BLaER1 treated with 17β-estradiol and CSF1 and Interleukin-3, amounts not matched to agents 10 nM and 100 nM (cell line): ENCODE results near the gene ADAMTS18.
A peak's percentile ranks its signal among the peaks of the same experiment; 100 is the strongest.

ENCODE experiments used
- H3K27ac ChIP-seq, 11 experiments: shearing (Covaris generic); formaldehyde crosslinking; 2 replicates each; pipeline ENCODE4 v1.8.1; 2022
- H3K27me3 ChIP-seq, 11 experiments: shearing (Covaris generic); formaldehyde crosslinking; 2 replicates each; pipeline ENCODE4 v1.8.1; 2022
- H3K36me3 ChIP-seq, 11 experiments: shearing (Covaris generic); formaldehyde crosslinking; 2 replicates each; pipeline ENCODE4 v1.8.1; 2022
- H3K4me1 ChIP-seq, 10 experiments: shearing (Covaris generic); formaldehyde crosslinking; 2 replicates each; pipeline ENCODE4 v1.8.1; 2022
- H3K4me2 ChIP-seq, 11 experiments: shearing (Covaris generic); formaldehyde crosslinking; 2 replicates each; pipeline ENCODE4 v1.8.1; 2022
- H3K4me3 ChIP-seq, 10 experiments: shearing (Covaris generic); formaldehyde crosslinking; 2 replicates each; pipeline ENCODE4 v1.8.1; 2022
- H3K9ac ChIP-seq, 11 experiments: shearing (Covaris generic); formaldehyde crosslinking; 2 replicates each; pipeline ENCODE4 v1.8.1; 2022
- H3K9me3 ChIP-seq, 11 experiments: shearing (Covaris generic); formaldehyde crosslinking; replicated peaks in 1 of 11; 2 replicates each; pipeline ENCODE4 v1.8.1; 2022
- H4K20me1 ChIP-seq, 11 experiments: shearing (Covaris generic); formaldehyde crosslinking; 2 replicates each; pipeline ENCODE4 v1.8.1; 2022
- Cebpa-rat ChIP-seq, 11 experiments: shearing (Covaris generic); IDR thresholded peaks; 2 replicates each; pipeline ENCODE4 v1.8.1; 2022

Gene ADAMTS18

DNA sequence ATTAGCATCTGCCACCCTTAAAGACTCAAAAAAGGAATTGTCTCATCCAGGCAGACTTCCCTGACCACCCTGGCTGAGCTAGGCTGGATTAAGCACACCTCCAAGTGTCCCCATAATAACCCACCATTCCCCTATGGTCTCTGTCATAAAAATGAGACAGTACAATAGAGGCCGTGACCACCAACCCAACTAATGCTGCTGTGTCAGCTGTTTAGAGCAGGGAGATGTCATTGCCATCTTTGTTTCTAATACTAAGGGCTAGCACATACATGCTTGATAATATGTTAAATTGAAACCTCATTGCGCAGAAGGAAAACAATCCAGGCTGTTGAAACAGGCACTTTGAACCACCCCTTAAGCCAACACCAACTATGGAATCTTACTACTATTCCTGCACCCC, 7.2 kb upstream of the ADAMTS18 start:
- Histone ChIP-seq H3K27ac (no peak overlapping the region), H3K9me3 (no peaks in the 10 kb centered on the region)

DNA sequence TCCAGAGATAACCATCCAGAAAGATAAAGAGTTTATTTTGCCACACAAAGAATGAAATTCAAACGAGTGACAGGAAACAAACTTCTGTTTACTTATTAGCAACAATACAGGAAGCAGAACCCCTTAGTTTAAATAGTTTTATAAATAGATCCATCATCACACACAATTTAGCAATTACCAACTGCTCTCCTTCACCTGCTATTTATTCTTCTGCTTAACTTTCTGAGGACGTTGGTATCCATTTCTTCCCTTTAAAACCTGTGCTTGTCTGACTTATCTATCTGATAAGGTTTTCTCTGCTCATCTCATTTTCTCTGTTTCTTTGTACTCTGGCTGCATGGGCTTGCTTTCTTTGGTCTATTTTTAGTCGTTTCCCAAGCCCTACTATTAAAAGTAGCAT, 4.3 kb upstream of the ADAMTS18 start:
- Histone ChIP-seq H3K4me3 (no peak overlapping the region), H3K27ac (no peak overlapping the region), H3K36me3 (no peaks in the 10 kb centered on the region), H3K4me1 (peaks cover 0 to 12% (median 9%) of the 10 kb centered on the region in 10 experiments; a peak in 7 of 20 replicates), H3K9me3 (peaks cover 0 to 9% (median 7%) of the 10 kb centered on the region in 11 experiments; a peak in 17 of 22 replicates), H4K20me1 (no peaks in the 10 kb centered on the region), H3K4me2 (peak overlapping the region in 7 of 11 experiments; percentile 7 to 31 (median 28); a peak in 10 of 22 replicates), H3K27me3 (no peaks in the 10 kb centered on the region), H3K9ac (no peak overlapping the region)
- TF ChIP-seq Cebpa-rat (IDR thresholded peaks at IDR 0.05): no peak

More for the DNA sequence above, 7.2 kb upstream of the ADAMTS18 start:
- Histone ChIP-seq H3K36me3 (no peaks in the 10 kb centered on the region), H3K9ac (no peak overlapping the region), H3K4me2 (no peak overlapping the region), H3K4me1 (peaks cover 0 to 12% (median 9%) of the 10 kb centered on the region in 10 experiments; a peak in 7 of 20 replicates), H4K20me1 (no peaks in the 10 kb centered on the region), H3K4me3 (no peak overlapping the region), H3K27me3 (no peaks in the 10 kb centered on the region)
- TF ChIP-seq Cebpa-rat (IDR thresholded peaks at IDR 0.05): no peak

DNA sequence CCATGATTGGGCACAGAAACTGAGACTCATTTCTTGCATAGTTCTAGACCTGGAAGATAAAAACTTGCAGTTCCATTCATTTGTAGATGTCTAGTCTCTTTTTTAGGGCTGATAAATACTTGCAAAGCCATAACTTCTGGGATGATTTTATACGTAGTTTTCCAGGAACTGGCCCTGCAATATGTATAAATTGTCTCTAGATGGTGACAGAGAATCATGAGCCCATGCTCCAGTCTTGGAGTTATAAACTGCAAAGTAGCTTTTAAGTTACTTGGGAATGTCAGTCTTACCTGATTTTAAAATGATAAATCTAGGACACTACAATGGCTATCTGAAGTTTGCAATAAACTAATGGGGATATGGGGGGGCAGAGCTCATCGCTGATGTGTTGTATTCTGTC, 3.0 kb upstream of the ADAMTS18 start:
- no peak overlapping the region for H3K27ac ChIP-seq
- peaks cover 0 to 11% (median 8%) of the 10 kb centered on the region in 11 experiments; a peak in 17 of 22 replicates for H3K9me3 ChIP-seq
- peaks cover 0 to 12% (median 9%) of the 10 kb centered on the region in 10 experiments; a peak in 7 of 20 replicates for H3K4me1 ChIP-seq
- no peak overlapping the region for H3K4me3 ChIP-seq
- no peak for TF ChIP-seq Cebpa-rat (IDR thresholded peaks at IDR 0.05)
- H3K27me3 ChIP-seq: no peaks in the 10 kb centered on the region
- H4K20me1 ChIP-seq: no peaks in the 10 kb centered on the region
- no peaks in the 10 kb centered on the region for H3K36me3 ChIP-seq
- no peak overlapping the region for H3K9ac ChIP-seq
- H3K4me2 ChIP-seq: no peak overlapping the region

DNA sequence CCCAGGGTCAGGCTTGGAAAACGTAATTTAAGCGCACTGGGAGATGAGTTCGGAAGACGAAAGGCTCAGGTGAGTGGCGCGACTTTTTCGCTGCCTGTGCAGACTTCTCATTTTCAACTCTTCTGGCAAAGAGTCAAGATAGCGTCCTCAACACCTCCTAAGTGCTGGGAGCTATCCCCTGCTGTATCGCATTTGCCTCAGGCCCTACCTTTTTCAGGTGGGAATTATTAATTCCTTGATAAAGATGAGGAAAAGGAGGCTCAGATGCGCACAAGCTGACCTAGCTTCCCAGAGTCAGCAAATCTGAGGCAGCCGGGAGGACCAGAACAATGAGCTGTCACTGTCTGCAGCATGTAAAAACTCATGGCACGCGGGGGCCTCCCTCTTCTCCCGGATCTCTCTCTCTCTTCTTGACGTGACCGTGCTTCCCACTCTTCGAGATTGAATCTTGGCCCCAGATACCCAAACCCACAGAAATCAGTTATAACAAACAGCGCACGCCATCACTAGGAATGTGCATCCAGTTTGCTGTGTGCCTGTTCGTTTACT, 512 bp upstream of the ADAMTS18 start:
- no peak overlapping the region for H3K4me3 ChIP-seq
- peaks cover 0 to 11% (median 8%) of the 10 kb centered on the region in 11 experiments; a peak in 17 of 22 replicates for H3K9me3 ChIP-seq
- no peak overlapping the region for H3K9ac ChIP-seq

DNA sequence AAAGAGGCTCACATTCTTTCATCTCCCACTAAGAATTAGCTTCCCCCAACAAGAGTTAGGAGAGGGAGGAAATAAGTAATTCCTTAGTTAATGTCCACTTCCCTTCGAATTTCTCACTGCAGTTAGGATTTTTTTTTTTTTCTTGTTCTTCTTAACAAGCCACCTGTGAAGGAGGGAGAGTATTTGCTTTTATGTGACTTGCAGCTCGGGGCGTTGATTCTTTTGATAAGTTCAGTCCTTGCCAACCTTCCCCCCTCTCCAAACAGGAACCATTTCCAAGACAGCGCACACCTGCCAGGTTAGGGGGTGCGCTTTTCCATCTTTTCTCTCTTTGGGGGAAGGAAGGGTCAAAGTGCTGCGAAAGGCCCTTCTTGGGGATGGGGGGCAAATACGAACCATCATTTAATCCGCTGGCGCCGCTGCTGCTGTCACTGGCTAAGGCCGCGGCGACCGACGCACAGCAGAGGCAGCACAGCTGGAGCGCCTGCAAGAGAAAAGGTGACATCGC, 758 bp downstream of the ADAMTS18 start:
- Histone ChIP-seq H3K36me3 (no peaks in the 10 kb centered on the region), H4K20me1 (no peaks in the 10 kb centered on the region), H3K4me2 (no peak overlapping the region), H3K27me3 (no peaks in the 10 kb centered on the region), H3K27ac (no peak overlapping the region), H3K9ac (no peak overlapping the region), H3K9me3 (peaks cover 0 to 11% (median 8%) of the 10 kb centered on the region in 11 experiments; a peak in 17 of 22 replicates), H3K4me3 (no peak overlapping the region), H3K4me1 (peaks cover 0 to 7% (median 5%) of the 10 kb centered on the region in 10 experiments; a peak in 7 of 20 replicates)
- no peak for TF ChIP-seq Cebpa-rat (IDR thresholded peaks at IDR 0.05)

More for the DNA sequence above, 512 bp upstream of the ADAMTS18 start:
- no peaks in the 10 kb centered on the region for H3K27me3 ChIP-seq
- no peak overlapping the region for H3K4me2 ChIP-seq
- no peak overlapping the region for H3K27ac ChIP-seq
- peaks cover 0 to 12% (median 9%) of the 10 kb centered on the region in 10 experiments; a peak in 7 of 20 replicates for H3K4me1 ChIP-seq
- H4K20me1 ChIP-seq: no peaks in the 10 kb centered on the region
- H3K36me3 ChIP-seq: no peaks in the 10 kb centered on the region
- TF ChIP-seq Cebpa-rat (IDR thresholded peaks at IDR 0.05): no peak

DNA sequence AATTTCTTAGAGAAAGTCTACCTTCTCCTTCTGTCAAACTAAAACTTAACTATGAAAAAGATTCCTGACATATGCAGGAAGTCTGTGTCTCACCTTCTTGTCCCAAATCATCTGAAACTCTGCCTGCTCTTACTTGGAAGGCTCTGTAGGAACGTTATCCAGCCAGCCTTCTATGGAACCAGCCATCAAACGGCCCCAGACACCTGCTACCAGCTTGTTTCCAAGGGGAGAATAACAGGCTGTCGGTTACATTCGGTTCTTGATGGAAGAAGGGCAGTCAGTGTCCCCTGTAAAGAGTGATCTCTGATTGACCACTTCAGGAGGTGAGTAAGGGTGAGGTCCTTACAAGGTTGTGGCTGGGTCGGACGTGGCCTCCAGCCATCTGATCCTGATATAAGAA, 1.7 kb downstream of the ADAMTS18 start:
- no peaks in the 10 kb centered on the region for H3K27me3 ChIP-seq
- TF ChIP-seq Cebpa-rat (IDR thresholded peaks at IDR 0.05): no peak
- no peaks in the 10 kb centered on the region for H3K36me3 ChIP-seq
- no peak overlapping the region for H3K9ac ChIP-seq
- no peak overlapping the region for H3K4me3 ChIP-seq
- no peak overlapping the region for H3K27ac ChIP-seq
- H3K4me2 ChIP-seq: no peak overlapping the region
- no peaks in the 10 kb centered on the region for H4K20me1 ChIP-seq
- peaks cover 6 to 16% (median 8%) of the 10 kb centered on the region in 11 experiments; a peak in 18 of 22 replicates for H3K9me3 ChIP-seq
- no peaks in the 10 kb centered on the region for H3K4me1 ChIP-seq

GRCh38 chr16:77432264-77432663, 2.6 kb downstream of the ADAMTS18 start:
- Histone ChIP-seq H3K27me3 (no peaks in the 10 kb centered on the region), H3K4me1 (no peaks in the 10 kb centered on the region), H3K27ac (no peak overlapping the region), H3K36me3 (no peaks in the 10 kb centered on the region), H4K20me1 (no peaks in the 10 kb centered on the region), H3K9ac (no peak overlapping the region), H3K4me2 (no peak overlapping the region), H3K9me3 (peaks cover 6 to 20% (median 8%) of the 10 kb centered on the region in 11 experiments; a peak in 18 of 22 replicates), H3K4me3 (no peak overlapping the region)
- no peak for TF ChIP-seq Cebpa-rat (IDR thresholded peaks at IDR 0.05)

DNA sequence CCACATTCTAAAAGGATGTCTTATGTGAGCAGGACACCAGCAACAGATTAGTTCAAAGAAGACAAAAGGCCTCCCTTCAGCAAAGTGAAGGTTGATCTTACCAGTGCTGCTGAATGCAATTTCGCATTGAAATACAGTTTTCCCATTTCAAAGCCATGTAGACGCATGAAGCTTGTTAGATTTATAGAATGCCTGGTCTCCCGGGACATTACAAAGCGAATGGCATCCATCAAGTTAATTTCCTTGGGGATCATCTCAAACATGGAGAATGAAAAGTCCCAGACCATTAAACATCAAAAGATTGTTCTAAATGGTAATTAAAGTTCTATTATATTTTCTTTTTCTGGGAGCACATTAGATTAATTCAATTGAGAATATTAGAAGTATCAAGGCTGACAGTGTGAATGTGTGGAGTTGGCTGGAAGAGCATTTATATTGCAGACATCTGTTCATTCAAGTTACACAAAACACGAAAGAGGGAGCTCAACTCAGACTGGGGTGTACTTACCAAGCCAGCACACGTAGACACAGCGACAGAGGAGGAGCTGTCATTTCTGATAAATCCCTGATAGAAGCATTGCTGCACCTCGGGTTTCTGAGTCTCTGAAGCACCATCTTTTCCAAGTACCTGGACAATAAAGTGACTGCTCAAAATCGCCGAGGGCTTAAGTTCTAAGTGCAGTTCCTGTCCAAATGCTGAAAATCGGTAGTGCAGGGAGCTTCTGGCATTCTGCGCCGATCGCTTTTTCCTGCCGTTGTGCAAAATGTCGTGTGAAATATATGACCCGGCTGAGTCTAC, 3.8 kb downstream of the ADAMTS18 start:
- Histone ChIP-seq H3K9me3 (peaks cover 6 to 20% (median 8%) of the 10 kb centered on the region in 11 experiments; a peak in 18 of 22 replicates), H3K27me3 (no peaks in the 10 kb centered on the region), H3K36me3 (no peaks in the 10 kb centered on the region), H3K27ac (no peak overlapping the region), H3K4me2 (no peak overlapping the region), H3K9ac (no peak overlapping the region), H3K4me1 (no peaks in the 10 kb centered on the region), H3K4me3 (no peak overlapping the region), H4K20me1 (no peaks in the 10 kb centered on the region)
- TF ChIP-seq Cebpa-rat (IDR thresholded peaks at IDR 0.05): no peak

DNA sequence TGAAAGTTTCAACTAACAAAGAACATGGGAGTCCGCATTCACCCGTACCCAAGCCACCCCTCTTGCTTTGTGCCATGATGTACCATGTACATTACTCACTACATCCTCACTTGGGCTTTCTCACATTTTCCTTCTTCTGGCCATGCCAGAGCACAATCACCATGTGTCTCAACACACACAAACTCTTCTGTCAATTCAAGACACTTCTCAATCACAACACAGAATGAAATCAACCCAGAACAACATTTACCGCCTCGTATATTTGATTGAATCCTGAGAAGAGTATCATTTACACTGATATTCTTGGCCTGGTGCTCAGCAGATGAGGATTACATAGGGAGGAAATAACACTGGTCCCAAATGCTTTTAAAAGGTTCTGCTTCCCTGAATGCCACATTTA, 4.5 kb downstream of the ADAMTS18 start:
- no peaks in the 10 kb centered on the region for H3K36me3 ChIP-seq
- H3K27me3 ChIP-seq: no peaks in the 10 kb centered on the region

More for the DNA sequence above, 4.5 kb downstream of the ADAMTS18 start:
- Histone ChIP-seq H3K4me2 (no peak overlapping the region), H3K4me1 (no peaks in the 10 kb centered on the region), H3K9ac (no peak overlapping the region), H3K9me3 (peaks cover 6 to 20% (median 8%) of the 10 kb centered on the region in 11 experiments; a peak in 18 of 22 replicates), H3K27ac (no peak overlapping the region), H4K20me1 (no peaks in the 10 kb centered on the region), H3K4me3 (no peak overlapping the region)
- no peak for TF ChIP-seq Cebpa-rat (IDR thresholded peaks at IDR 0.05)
